B cell (primary cell): Measurements from ENCODE around the gene GLDN. TPM values are rescaled to one million over a fixed set of nuclear protein-coding genes. Genes with fewer than 3 reads are reported as not detected.

ENCODE experiments used
- ATAC-seq: fragments of 200-7000 bp; cut with Tn5 transposase; one replicate; pipeline ENCODE4 v1.10.0; 2021; ENCODE audit warnings: low read depth, mild to moderate bottlenecking, moderate number of reproducible peaks, moderate library complexity
- CTCF ChIA-PET: fragments of 350-600 bp; sonication (Branson Sonifier 250); formaldehyde crosslinking; loops from one replicate; lab custom pipeline; 2021; ENCODE audit warnings: antibody characterized with exemption, inconsistent platforms; lab: Charles Lee
- POLR2A ChIA-PET: fragments of 350-600 bp; sonication (Branson Sonifier 250); formaldehyde crosslinking; loops from one replicate; lab custom pipeline; 2021; ENCODE audit warnings: antibody characterized with exemption; lab: Charles Lee
- DNase-seq: peaks from one replicate; pipeline ENCODE4 v3.0.0; 2013
- H2AFZ ChIP-seq: 2 replicates; pipeline ENCODE4 v1.6.1; 2012; ENCODE audit warnings: mild to moderate bottlenecking, low read depth, low read length; ENCODE audit not compliant: insufficient read depth, poor library complexity, severe bottlenecking
- H3K27ac ChIP-seq, 2 donors: 1 replicate in 1 of 2; 2 replicates in 1 of 2; pipeline ENCODE4 v1.5.1; 2012 to 2013; ENCODE audit warnings: low read length in 2 of 2, mild to moderate bottlenecking in 2 of 2, moderate library complexity in 1 of 2
- H3K27me3 ChIP-seq, 4 experiments: fragments of 200-600 bp in 1 of 4; sonication (generic) in 1 of 4; replicated peaks in 1 of 4; 1 replicate in 2 of 4; 2 replicates in 2 of 4; pipeline versions ENCODE4 v1.6.1 to v1.7.0; 2013 to 2016; ENCODE audit warnings: low read length in 3 of 4, mild to moderate bottlenecking in 2 of 4, mixed read lengths in 1 of 4, moderate library complexity in 1 of 4; ENCODE audit not compliant: insufficient read depth in 4 of 4, control insufficient read depth in 3 of 4; ENCODE audit errors: control extremely low read depth in 1 of 4
- H3K36me3 ChIP-seq, 2 experiments: replicated peaks in 1 of 2; 1 replicate in 1 of 2; 2 replicates in 1 of 2; pipeline versions ENCODE4 v1.6.1 to v1.7.1; 2013; ENCODE audit warnings: low read length in 1 of 2; ENCODE audit not compliant: insufficient read depth in 2 of 2, control insufficient read depth in 1 of 2; ENCODE audit errors: control extremely low read depth in 1 of 2, extremely low read depth in 1 of 2
- H3K4me1 ChIP-seq, 2 donors: fragments of 200-600 bp in 1 of 2; sonication (generic) in 1 of 2; 1 replicate in 1 of 2; 2 replicates in 1 of 2; pipeline versions ENCODE4 v1.5.1 to v1.6.1; 2013 to 2017; ENCODE audit warnings: low read length in 2 of 2; ENCODE audit not compliant: control insufficient read depth in 2 of 2, insufficient read depth in 2 of 2
- H3K4me2 ChIP-seq: replicated peaks from 2 replicates; pipeline ENCODE3; 2012; ENCODE audit warnings: mild to moderate bottlenecking, low read depth, low read length; ENCODE audit not compliant: poor library complexity, severe bottlenecking
- H3K4me3 ChIP-seq, 5 experiments: fragments of 200-600 bp in 1 of 5; sonication (generic) in 1 of 5; 1 replicate in 3 of 5; 2 replicates in 2 of 5; pipeline versions ENCODE4 v1.5.1 to v1.7.0; 2011 to 2016; ENCODE audit warnings: low read length in 4 of 5, mild to moderate bottlenecking in 4 of 5, low read depth in 2 of 5, control low read depth in 1 of 5, moderate library complexity in 1 of 5; ENCODE audit not compliant: insufficient read depth in 1 of 5; ENCODE audit errors: control extremely low read depth in 1 of 5, extremely low read depth in 1 of 5
- H3K79me2 ChIP-seq: fragments of 200-600 bp; sonication (generic); one replicate; pipeline ENCODE4 v1.6.0; 2016; ENCODE audit warnings: low read length; ENCODE audit not compliant: control insufficient read depth, insufficient read depth
- H3K9ac ChIP-seq: fragments of 200-600 bp; sonication (generic); 2 replicates; pipeline ENCODE4 v1.6.1; 2017; ENCODE audit warnings: mild to moderate bottlenecking, low read length, moderate library complexity
- H3K9me3 ChIP-seq, 3 donors: one replicate each; pipeline versions ENCODE4 v1.6.1 to v1.7.1; 2013; ENCODE audit warnings: low read length in 2 of 3; ENCODE audit not compliant: control insufficient read depth in 2 of 3, insufficient read depth in 1 of 3; ENCODE audit errors: control extremely low read depth in 1 of 3
- H4K20me1 ChIP-seq: 2 replicates; pipeline ENCODE4 v1.6.0; 2012; ENCODE audit warnings: mild to moderate bottlenecking, low read length; ENCODE audit not compliant: insufficient read depth, control insufficient read depth, poor library complexity, severe bottlenecking
- H3K27ac Mint-ChIP-seq: one replicate; pipeline ENCODE4 v1.8.0; 2021; ENCODE audit warnings: mixed read lengths
- H3K27me3 Mint-ChIP-seq: one replicate; pipeline ENCODE4 v1.8.0; 2021; ENCODE audit warnings: mixed read lengths
- H3K4me1 Mint-ChIP-seq: one replicate; pipeline ENCODE4 v1.8.0; 2021; ENCODE audit warnings: mixed read lengths
- H3K4me3 Mint-ChIP-seq: one replicate; pipeline ENCODE4 v1.8.0; 2021; ENCODE audit warnings: mixed read lengths
- H3K9me3 Mint-ChIP-seq: one replicate; pipeline ENCODE4 v1.8.0; 2022; ENCODE audit warnings: mixed read lengths; ENCODE audit not compliant: insufficient read depth
- EZH2 ChIP-seq: IDR thresholded peaks from 2 replicates; pipeline ENCODE4 v1.6.1; 2012; ENCODE audit warnings: borderline replicate concordance, low read depth, mild to moderate bottlenecking, moderate library complexity, low read length; ENCODE audit not compliant: insufficient read depth, poor library complexity, severe bottlenecking
- WGBS: methylation state at CpG from one replicate; pipeline ENCODE4 v1.1.5; 2013; ENCODE audit warnings: missing lambda C conversion rate; ENCODE audit not compliant: insufficient coverage; 5-methylcytosine and 5-hydroxymethylcytosine counted together
- intact Hi-C: fragments of 100-400 bp; cut with micrococcal nuclease; formaldehyde crosslinking; loops from one replicate; pipeline ENCODE4 v1.10.0; 2022
- polyA plus RNA-seq: library from polyadenylated mRNA; depleted of rRNA; stranded (reverse); fragments of >200 nt; gene quantifications from 2 replicates; pipeline ENCODE4 v1.2.3, GENCODE V29; 2012
- total RNA-seq, 2 donors: library from RNA; stranded (reverse); fragments of 120-200 nt in 1 of 2; gene quantifications; 1 replicate in 1 of 2; 2 replicates in 1 of 2; pipeline versions ENCODE4 v1.2.3 to v1.2.4, GENCODE V29; 2013 to 2022
- TF ChIP-seq, protein P1 (sequence below): fragments of 200-600 bp; IDR thresholded peaks from one replicate; pipeline ENCODE4 v1.8.0; 2022; ENCODE audit warnings: antibody characterized with exemption, mild to moderate bottlenecking

Gene GLDN
- total and polyA plus RNA-seq, 2 donors (not counting 1 experiment from before 2014, with no cell fraction given): not detected

DNA sequence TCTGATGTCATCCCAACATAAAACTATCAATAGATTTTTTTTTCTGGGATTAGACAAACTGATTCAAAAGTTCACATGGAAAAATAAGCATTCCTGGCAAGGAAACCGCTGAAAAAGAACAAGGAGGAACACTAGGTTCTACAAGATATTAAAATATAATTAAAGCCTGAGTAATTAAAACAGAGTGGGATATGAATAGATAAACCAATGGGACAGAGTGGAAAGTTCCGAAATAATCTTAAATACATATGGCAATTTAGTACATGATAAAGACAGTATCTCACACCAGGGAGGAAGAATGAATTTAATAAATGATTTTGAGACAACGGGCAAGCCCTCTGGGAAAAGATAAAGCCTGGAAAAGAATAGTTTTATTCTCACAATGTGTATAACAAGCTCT is 4.7 kb downstream of the GLDN start:
- H3K27ac Mint-ChIP-seq: no peak overlapping the region
- H2AFZ ChIP-seq: no peak overlapping the region
- no peaks in the 10 kb centered on the region for H3K79me2 ChIP-seq
- CTCF ChIA-PET: no interaction called here
- H3K9me3 ChIP-seq: peaks cover 0 to 6% (median 0%) of the 10 kb centered on the region in 3 donors
- H3K36me3 ChIP-seq: no peaks in the 10 kb centered on the region
- no peak for ATAC-seq
- H3K4me3 ChIP-seq: no peak overlapping the region
- peaks cover 7 to 9% of the 10 kb centered on the region in 2 donors for H3K4me1 ChIP-seq
- peaks cover 4% of the 10 kb centered on the region for H3K4me1 Mint-ChIP-seq
- no peaks in the 10 kb centered on the region for H3K9me3 Mint-ChIP-seq
- no peak overlapping the region for H3K27ac ChIP-seq
- H3K4me2 ChIP-seq: no peak overlapping the region
- intact Hi-C loops: no loop called here
- H3K27me3 ChIP-seq: peaks cover 0 to 13% (median 7%) of the 10 kb centered on the region in 4 experiments
- H3K27me3 Mint-ChIP-seq: peaks cover 22% of the 10 kb centered on the region
- POLR2A ChIA-PET: no interaction called here
- DNase-seq: no peak
- no peak overlapping the region for H3K9ac ChIP-seq
- no peaks in the 10 kb centered on the region for H4K20me1 ChIP-seq
- no CpG with 5 or more reads among the region's 3 CpGs for WGBS
- TF ChIP-seq EZH2: no peak
- TF ChIP-seq, protein P1, sequence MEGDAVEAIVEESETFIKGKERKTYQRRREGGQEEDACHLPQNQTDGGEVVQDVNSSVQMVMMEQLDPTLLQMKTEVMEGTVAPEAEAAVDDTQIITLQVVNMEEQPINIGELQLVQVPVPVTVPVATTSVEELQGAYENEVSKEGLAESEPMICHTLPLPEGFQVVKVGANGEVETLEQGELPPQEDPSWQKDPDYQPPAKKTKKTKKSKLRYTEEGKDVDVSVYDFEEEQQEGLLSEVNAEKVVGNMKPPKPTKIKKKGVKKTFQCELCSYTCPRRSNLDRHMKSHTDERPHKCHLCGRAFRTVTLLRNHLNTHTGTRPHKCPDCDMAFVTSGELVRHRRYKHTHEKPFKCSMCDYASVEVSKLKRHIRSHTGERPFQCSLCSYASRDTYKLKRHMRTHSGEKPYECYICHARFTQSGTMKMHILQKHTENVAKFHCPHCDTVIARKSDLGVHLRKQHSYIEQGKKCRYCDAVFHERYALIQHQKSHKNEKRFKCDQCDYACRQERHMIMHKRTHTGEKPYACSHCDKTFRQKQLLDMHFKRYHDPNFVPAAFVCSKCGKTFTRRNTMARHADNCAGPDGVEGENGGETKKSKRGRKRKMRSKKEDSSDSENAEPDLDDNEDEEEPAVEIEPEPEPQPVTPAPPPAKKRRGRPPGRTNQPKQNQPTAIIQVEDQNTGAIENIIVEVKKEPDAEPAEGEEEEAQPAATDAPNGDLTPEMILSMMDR: no peak
- H3K4me3 Mint-ChIP-seq: no peak overlapping the region

DNA sequence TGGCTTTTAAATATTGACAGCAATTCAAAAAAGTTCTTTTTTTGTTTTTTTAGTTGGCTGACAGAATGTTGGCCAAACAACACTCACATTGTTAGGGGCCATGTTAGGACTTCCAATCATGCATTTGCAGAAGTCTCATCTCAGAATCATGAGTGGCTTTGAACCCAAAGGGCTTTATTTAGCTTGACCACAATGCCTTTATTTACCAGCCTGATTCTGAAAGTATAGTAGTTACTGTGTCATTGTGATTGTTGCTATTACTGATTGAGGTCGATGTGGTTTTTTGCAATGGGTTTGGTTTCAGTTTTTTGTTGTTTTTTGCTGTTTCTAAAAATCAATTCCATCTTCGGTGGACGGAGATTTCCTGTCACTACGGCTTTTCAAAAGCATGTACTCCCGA is 7.2 kb downstream of the GLDN start:
- H3K4me1 Mint-ChIP-seq: peaks cover 4% of the 10 kb centered on the region
- WGBS: 63% methylated on average over 1 of the region's 5 CpGs
- Histone ChIP-seq H3K4me2 (no peak overlapping the region), H3K27ac (no peak overlapping the region), H3K27me3 (no peaks in the 10 kb centered on the region), H3K4me3 (no peak overlapping the region), H4K20me1 (no peaks in the 10 kb centered on the region), H3K9me3 (no peaks in the 10 kb centered on the region), H3K4me1 (no peaks in the 10 kb centered on the region), H3K79me2 (no peaks in the 10 kb centered on the region), H3K36me3 (no peaks in the 10 kb centered on the region), H3K9ac (no peak overlapping the region), H2AFZ (no peak overlapping the region)
- TF ChIP-seq EZH2: no peak
- TF ChIP-seq, protein P1: no peak
- H3K4me3 Mint-ChIP-seq: no peak overlapping the region
- ATAC-seq (no peak), DNase-seq (no peak)
- H3K27ac Mint-ChIP-seq: no peak overlapping the region
- CTCF ChIA-PET: no interaction called here
- H3K9me3 Mint-ChIP-seq: no peaks in the 10 kb centered on the region
- intact Hi-C loops: no loop called here
- H3K27me3 Mint-ChIP-seq: peaks cover 15% of the 10 kb centered on the region
- POLR2A ChIA-PET: no interaction called here
